ENCODE data around the gene SPPL3. TPM values are rescaled to one million over a fixed set of nuclear protein-coding genes. Genes with fewer than 3 reads are reported as not detected.
A peak's percentile ranks its signal among the peaks of the same experiment; 100 is the strongest.
"Not testable (repeated sequence)": the region's sequence is repeated elsewhere in the genome, so short reads cannot be mapped to it uniquely, and the experiment has no call there.

SPPL3 gene
- total RNA-seq, 1 donor from 2014 or later: 51.3 TPM

DNA sequence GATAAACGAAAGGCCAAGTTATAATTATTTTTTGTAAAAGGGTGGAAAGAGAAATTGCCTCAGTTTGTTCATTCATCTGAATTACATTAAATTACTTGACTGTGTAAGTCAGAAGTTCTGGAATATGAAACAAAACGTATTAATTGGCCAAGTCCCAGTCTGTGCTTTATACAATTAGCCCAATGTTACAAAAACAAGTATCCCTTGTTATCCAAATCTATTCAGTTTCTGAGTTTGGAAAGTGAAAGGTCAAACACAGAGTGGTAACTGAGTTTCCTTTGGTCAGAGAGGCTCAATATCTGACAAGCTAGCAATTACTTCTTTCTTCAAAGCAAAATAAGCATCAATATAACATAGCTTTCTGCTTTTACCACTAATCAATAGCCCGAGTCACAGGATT, 62.6 kb downstream of the SPPL3 start:
- H3K4me3 Mint-ChIP-seq (ENCODE audit: unreplicated experiment): no peak overlapping the region

DNA sequence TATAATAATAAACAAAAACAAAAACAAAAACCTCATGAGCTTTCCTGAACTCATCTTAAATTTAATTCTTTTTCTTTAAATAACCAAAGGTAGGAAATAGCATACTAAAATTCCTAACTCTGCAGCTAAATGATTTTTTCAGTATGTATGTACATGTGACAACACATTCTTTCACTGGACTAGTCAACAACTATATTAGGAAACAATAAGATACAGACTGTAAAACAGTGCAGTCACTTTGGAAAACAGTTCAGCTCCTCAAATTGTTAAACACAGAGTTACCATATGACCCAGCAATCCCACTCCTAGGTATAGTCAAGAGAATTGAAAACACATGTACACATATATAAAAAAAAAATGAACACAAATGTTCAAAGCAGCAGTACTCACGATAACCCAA, 64.7 kb downstream of the SPPL3 start:
- TF ChIP-seq, protein P1, sequence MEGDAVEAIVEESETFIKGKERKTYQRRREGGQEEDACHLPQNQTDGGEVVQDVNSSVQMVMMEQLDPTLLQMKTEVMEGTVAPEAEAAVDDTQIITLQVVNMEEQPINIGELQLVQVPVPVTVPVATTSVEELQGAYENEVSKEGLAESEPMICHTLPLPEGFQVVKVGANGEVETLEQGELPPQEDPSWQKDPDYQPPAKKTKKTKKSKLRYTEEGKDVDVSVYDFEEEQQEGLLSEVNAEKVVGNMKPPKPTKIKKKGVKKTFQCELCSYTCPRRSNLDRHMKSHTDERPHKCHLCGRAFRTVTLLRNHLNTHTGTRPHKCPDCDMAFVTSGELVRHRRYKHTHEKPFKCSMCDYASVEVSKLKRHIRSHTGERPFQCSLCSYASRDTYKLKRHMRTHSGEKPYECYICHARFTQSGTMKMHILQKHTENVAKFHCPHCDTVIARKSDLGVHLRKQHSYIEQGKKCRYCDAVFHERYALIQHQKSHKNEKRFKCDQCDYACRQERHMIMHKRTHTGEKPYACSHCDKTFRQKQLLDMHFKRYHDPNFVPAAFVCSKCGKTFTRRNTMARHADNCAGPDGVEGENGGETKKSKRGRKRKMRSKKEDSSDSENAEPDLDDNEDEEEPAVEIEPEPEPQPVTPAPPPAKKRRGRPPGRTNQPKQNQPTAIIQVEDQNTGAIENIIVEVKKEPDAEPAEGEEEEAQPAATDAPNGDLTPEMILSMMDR (IDR thresholded peaks at IDR 0.05): no peak
- DNase-seq (ENCODE audit: low spot score): no peak
- H3K4me1 Mint-ChIP-seq (ENCODE audit: low read depth): peaks cover 35% of the 10 kb centered on the region
- no peaks in the 10 kb centered on the region for H3K9me3 Mint-ChIP-seq (ENCODE audit: low read depth)
- H3K27ac Mint-ChIP-seq (ENCODE audit: unreplicated experiment): no peak overlapping the region
- H3K27me3 Mint-ChIP-seq (ENCODE audit: low read depth): no peaks in the 10 kb centered on the region
- H3K4me3 Mint-ChIP-seq (ENCODE audit: unreplicated experiment): no peak overlapping the region
- no peaks in the 10 kb centered on the region for H3K36me3 Mint-ChIP-seq (ENCODE audit: low read depth)

More for the DNA sequence above, 62.6 kb downstream of the SPPL3 start:
- H3K36me3 Mint-ChIP-seq (ENCODE audit: low read depth): no peaks in the 10 kb centered on the region
- H3K9me3 Mint-ChIP-seq (ENCODE audit: low read depth): no peaks in the 10 kb centered on the region
- TF ChIP-seq, protein P1 (IDR thresholded peaks at IDR 0.05): no peak
- H3K4me1 Mint-ChIP-seq (ENCODE audit: low read depth): peaks cover 16% of the 10 kb centered on the region
- H3K27ac Mint-ChIP-seq (ENCODE audit: unreplicated experiment): no peak overlapping the region
- DNase-seq (ENCODE audit: low spot score): no peak
- no peaks in the 10 kb centered on the region for H3K27me3 Mint-ChIP-seq (ENCODE audit: low read depth)

DNA sequence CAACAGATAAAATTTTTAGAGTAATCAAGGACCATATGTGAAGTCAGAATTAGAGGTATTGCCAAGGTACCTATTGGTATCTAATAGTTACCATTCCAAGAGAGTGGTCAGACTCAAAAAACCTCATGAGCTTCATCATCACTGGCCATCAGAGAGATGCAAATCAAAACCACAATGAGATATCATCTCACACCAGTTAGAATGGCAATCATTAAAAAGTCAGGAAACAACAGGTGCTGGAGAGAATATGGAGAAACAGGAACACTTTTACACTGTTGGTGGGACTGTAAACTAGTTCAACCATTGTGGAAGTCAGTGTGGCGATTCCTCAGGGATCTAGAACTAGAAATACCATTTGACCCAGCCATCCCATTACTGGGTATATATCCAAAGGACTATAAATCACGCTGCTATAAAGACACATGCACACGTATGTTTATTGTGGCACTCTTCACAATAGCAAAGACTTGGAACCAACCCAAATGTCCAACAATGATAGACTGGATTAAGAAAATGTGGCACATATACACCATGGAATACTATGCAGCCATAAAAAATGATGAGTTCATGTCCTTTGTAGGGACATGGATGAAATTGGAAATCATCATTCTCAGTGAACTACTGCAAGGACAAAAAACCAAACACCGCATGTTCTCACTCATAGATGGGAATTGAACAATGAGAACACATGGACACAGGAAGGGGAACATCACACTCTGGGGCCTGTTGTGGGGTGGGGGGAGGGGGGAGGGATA, 65.4 kb downstream of the SPPL3 start:
- H3K4me1 Mint-ChIP-seq (ENCODE audit: low read depth): peaks cover 38% of the 10 kb centered on the region
- H3K36me3 Mint-ChIP-seq (ENCODE audit: low read depth); DNase-seq (ENCODE audit: low spot score); H3K9me3 Mint-ChIP-seq (ENCODE audit: low read depth); H3K4me3 Mint-ChIP-seq (ENCODE audit: unreplicated experiment); H3K27me3 Mint-ChIP-seq (ENCODE audit: low read depth); H3K27ac Mint-ChIP-seq (ENCODE audit: unreplicated experiment): not testable (repeated sequence)

DNA sequence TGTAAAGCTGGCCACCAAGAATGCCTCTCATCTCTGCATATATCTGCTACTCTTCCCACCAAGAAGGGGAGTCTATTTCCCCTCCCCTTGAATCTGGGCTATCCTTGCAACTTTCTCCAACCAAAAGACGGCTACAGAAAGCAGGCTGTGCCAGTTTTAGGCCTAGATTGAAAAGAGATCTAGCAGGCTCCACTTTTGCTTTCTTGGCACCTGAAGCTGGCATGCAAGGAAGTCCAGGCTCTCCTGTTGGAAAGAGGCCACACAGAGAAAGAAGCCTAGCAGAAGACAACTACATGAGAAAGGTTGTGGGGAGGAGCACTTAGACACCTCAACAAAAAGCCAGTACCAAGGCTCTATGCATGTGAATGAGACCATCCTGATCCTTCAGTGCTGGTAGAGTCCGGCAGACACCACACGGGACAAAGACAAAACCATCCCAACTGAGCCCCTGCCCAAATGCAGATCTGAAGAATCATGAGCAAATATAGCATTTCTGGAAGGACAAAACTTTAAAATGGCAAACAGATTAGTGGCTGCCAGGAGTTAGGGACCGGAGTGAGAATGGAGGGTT, 68.0 kb downstream of the SPPL3 start:
- DNase-seq (ENCODE audit: low spot score): no peak
- TF ChIP-seq, protein P1 (IDR thresholded peaks at IDR 0.05): no peak
- Mint-ChIP-seq H3K9me3 (ENCODE audit: low read depth) (no peaks in the 10 kb centered on the region), H3K36me3 (ENCODE audit: low read depth) (no peaks in the 10 kb centered on the region), H3K27me3 (ENCODE audit: low read depth) (no peaks in the 10 kb centered on the region), H3K27ac (ENCODE audit: unreplicated experiment) (peak overlapping the region; percentile 81), H3K4me1 (ENCODE audit: low read depth) (peaks cover 47% of the 10 kb centered on the region), H3K4me3 (ENCODE audit: unreplicated experiment) (no peak overlapping the region)

DNA sequence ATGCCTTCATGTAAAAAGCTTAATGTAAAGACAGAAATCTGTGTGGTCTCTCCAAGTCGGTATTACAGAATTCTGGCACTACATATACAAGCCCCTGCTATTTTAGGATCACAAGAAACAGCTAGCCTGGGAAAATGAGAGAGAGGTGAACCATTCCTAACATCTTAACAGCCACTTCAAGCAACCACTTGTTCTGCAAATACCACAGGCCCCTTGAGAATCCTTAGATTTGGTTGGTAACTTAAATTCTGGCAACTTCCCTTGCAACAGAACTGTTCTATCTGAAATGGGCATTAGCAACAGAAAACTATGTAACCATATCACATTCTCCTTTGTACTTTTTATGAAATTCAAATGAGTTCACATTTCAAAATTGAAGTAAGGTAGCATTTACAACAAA, 68.5 kb downstream of the SPPL3 start:
- TF ChIP-seq, protein P1 (IDR thresholded peaks at IDR 0.05): no peak
- peak overlapping the region; percentile 81 for H3K27ac Mint-ChIP-seq (ENCODE audit: unreplicated experiment)
- no peaks in the 10 kb centered on the region for H3K27me3 Mint-ChIP-seq (ENCODE audit: low read depth)
- no peaks in the 10 kb centered on the region for H3K36me3 Mint-ChIP-seq (ENCODE audit: low read depth)
- no peak for DNase-seq (ENCODE audit: low spot score)
- no peaks in the 10 kb centered on the region for H3K9me3 Mint-ChIP-seq (ENCODE audit: low read depth)
- peak overlapping the region; percentile 13 for H3K4me3 Mint-ChIP-seq (ENCODE audit: unreplicated experiment)
- H3K4me1 Mint-ChIP-seq (ENCODE audit: low read depth): peaks cover 53% of the 10 kb centered on the region

DNA sequence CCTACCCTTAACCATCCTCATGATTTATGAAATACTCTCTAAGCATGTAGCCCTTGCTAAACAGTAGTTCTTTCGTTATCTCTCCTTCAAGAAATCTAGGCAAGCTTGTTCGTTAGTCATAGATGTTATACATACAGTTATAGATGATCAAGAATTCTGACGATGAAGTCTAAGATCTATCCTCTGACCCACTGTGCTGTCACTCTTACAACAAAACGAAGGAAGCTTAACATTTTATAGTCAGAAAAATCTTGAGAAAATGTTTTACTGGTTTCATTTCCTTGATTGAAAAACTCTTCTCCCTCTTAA, 68.9 kb downstream of the SPPL3 start:
- Mint-ChIP-seq H3K27me3 (ENCODE audit: low read depth) (no peaks in the 10 kb centered on the region), H3K4me3 (ENCODE audit: unreplicated experiment) (peak overlapping the region; percentile 13), H3K27ac (ENCODE audit: unreplicated experiment) (peak overlapping the region; percentile 81), H3K9me3 (ENCODE audit: low read depth) (no peaks in the 10 kb centered on the region), H3K4me1 (ENCODE audit: low read depth) (peaks cover 53% of the 10 kb centered on the region), H3K36me3 (ENCODE audit: low read depth) (no peaks in the 10 kb centered on the region)
- TF ChIP-seq, protein P1 (IDR thresholded peaks at IDR 0.05): no peak
- DNase-seq (ENCODE audit: low spot score): no peak
